Measurements from ENCODE around the gene VWC2L. TPM values are rescaled to one million over a fixed set of nuclear protein-coding genes. Genes with fewer than 3 reads are reported as not detected.

VWC2L gene
- total RNA-seq: not detected in 2 replicates

GRCh38 chr2:214410918-214411554 lies at the start of gene VWC2L:
Gene VWC2L, plus strand, starts transcription at chr2:214411054. Its CDS starts 3,140 bp downstream, at chr2:214414194.
- no peak within 1 kb of the TSS for H2AFZ ChIP-seq (ENCODE audit: low read length)
- no peaks in the 10 kb centered on the region for H3K27me3 ChIP-seq (ENCODE audit: insufficient read depth, low read length)
- H3K4me2 ChIP-seq (ENCODE audit: insufficient read depth, low read length): no peak within 1 kb of the TSS
- DNase-seq (ENCODE audit: insufficient read length, low spot score, missing footprints): peak; percentile 35
- H3K9me3 ChIP-seq (ENCODE audit: low read depth, low read length): no peaks in the 10 kb centered on the region
- no peak within 1 kb of the TSS for H3K27ac ChIP-seq (ENCODE audit: low read depth, low read length)
- no peak for TF ChIP-seq CTCF (IDR thresholded peaks at IDR 0.05; ENCODE audit: extremely low read depth, low read depth, low read length)
- no peak within 1 kb of the TSS for H3K4me3 ChIP-seq (ENCODE audit: insufficient read depth, low read length)
- no peaks in the 10 kb centered on the region for H3K79me2 ChIP-seq (ENCODE audit: insufficient read depth, low read length)
- H3K36me3 ChIP-seq (ENCODE audit: insufficient read depth, low read length): no peaks in the 10 kb centered on the region
- H4K20me1 ChIP-seq (ENCODE audit: insufficient read depth, low read length): no peaks in the 10 kb centered on the region
- no peaks in the 10 kb centered on the region for H3K4me1 ChIP-seq (ENCODE audit: insufficient read depth, low read length)

- H3K27ac ChIP-seq (ENCODE audit: low read depth, low read length): no peak overlapping the region
- H2AFZ ChIP-seq (ENCODE audit: low read length): no peak overlapping the region
- H3K4me3 ChIP-seq (ENCODE audit: insufficient read depth, low read length): no peak overlapping the region
- no peaks in the 10 kb centered on the region for H3K4me1 ChIP-seq (ENCODE audit: insufficient read depth, low read length)
- no peak for DNase-seq (ENCODE audit: insufficient read length, low spot score, missing footprints)
- no peaks in the 10 kb centered on the region for H4K20me1 ChIP-seq (ENCODE audit: insufficient read depth, low read length)
- TF ChIP-seq CTCF (IDR thresholded peaks at IDR 0.05; ENCODE audit: extremely low read depth, low read depth, low read length): no peak
- no peaks in the 10 kb centered on the region for H3K79me2 ChIP-seq (ENCODE audit: insufficient read depth, low read length)
- H3K27me3 ChIP-seq (ENCODE audit: insufficient read depth, low read length): no peaks in the 10 kb centered on the region
- H3K9me3 ChIP-seq (ENCODE audit: low read depth, low read length): peaks cover 2% of the 10 kb centered on the region
- no peaks in the 10 kb centered on the region for H3K36me3 ChIP-seq (ENCODE audit: insufficient read depth, low read length)
- no peak overlapping the region for H3K4me2 ChIP-seq (ENCODE audit: insufficient read depth, low read length)
These were observed 49.7 kb upstream of the VWC2L start for GRCh38 chr2:214361116-214361515.

GRCh38 chr2:214365549-214365948 lies 45.3 kb upstream of the VWC2L start:
- H3K9me3 ChIP-seq (ENCODE audit: low read depth, low read length): no peaks in the 10 kb centered on the region

GRCh38 chr2:214367171-214367570 lies 43.7 kb upstream of the VWC2L start:
- no peaks in the 10 kb centered on the region for H3K9me3 ChIP-seq (ENCODE audit: low read depth, low read length)
- no peaks in the 10 kb centered on the region for H3K27me3 ChIP-seq (ENCODE audit: insufficient read depth, low read length)
- H3K36me3 ChIP-seq (ENCODE audit: insufficient read depth, low read length): no peaks in the 10 kb centered on the region
- H2AFZ ChIP-seq (ENCODE audit: low read length): no peak overlapping the region
- H4K20me1 ChIP-seq (ENCODE audit: insufficient read depth, low read length): no peaks in the 10 kb centered on the region
- no peak overlapping the region for H3K4me2 ChIP-seq (ENCODE audit: insufficient read depth, low read length)
- TF ChIP-seq CTCF (IDR thresholded peaks at IDR 0.05; ENCODE audit: extremely low read depth, low read depth, low read length): no peak
- H3K79me2 ChIP-seq (ENCODE audit: insufficient read depth, low read length): no peaks in the 10 kb centered on the region
- no peak for DNase-seq (ENCODE audit: insufficient read length, low spot score, missing footprints)
- no peak overlapping the region for H3K27ac ChIP-seq (ENCODE audit: low read depth, low read length)
- H3K4me1 ChIP-seq (ENCODE audit: insufficient read depth, low read length): no peaks in the 10 kb centered on the region
- H3K4me3 ChIP-seq (ENCODE audit: insufficient read depth, low read length): no peak overlapping the region

More at GRCh38 chr2:214365549-214365948, 45.3 kb upstream of the VWC2L start:
- Histone ChIP-seq H4K20me1 (ENCODE audit: insufficient read depth, low read length) (no peaks in the 10 kb centered on the region), H3K27ac (ENCODE audit: low read depth, low read length) (no peak overlapping the region), H3K27me3 (ENCODE audit: insufficient read depth, low read length) (no peaks in the 10 kb centered on the region), H3K79me2 (ENCODE audit: insufficient read depth, low read length) (no peaks in the 10 kb centered on the region), H3K4me3 (ENCODE audit: insufficient read depth, low read length) (no peak overlapping the region), H2AFZ (ENCODE audit: low read length) (no peak overlapping the region), H3K36me3 (ENCODE audit: insufficient read depth, low read length) (no peaks in the 10 kb centered on the region), H3K4me1 (ENCODE audit: insufficient read depth, low read length) (no peaks in the 10 kb centered on the region), H3K4me2 (ENCODE audit: insufficient read depth, low read length) (no peak overlapping the region)
- TF ChIP-seq CTCF (IDR thresholded peaks at IDR 0.05; ENCODE audit: extremely low read depth, low read depth, low read length): no peak
- no peak for DNase-seq (ENCODE audit: insufficient read length, low spot score, missing footprints)

All from osteoblast (primary cell).